ENCODE results near the gene PRODH2.

GRCh38 chr19:35786299-35787160, 26.1 kb downstream of the PRODH2 start:
- TF ChIP-seq CTCF (conservative IDR thresholded peaks at IDR 0.05; ENCODE audit: low read length) (no peak), EZH2phosphoT487 (IDR thresholded peaks at IDR 0.05; ENCODE audit: borderline replicate concordance) (no peak)

All from Loucy (cell line).